HuH-7 (cell line): ENCODE data around the gene PSORS1C1.
"Not testable (repeated sequence)": the region's sequence is repeated elsewhere in the genome, so short reads cannot be mapped to it uniquely, and the experiment has no call there.

Source experiments
- DNase-seq: peaks from one replicate; pipeline ENCODE4 v3.0.0; 2011; ENCODE audit warnings: low spot score

PSORS1C1 gene

DNA sequence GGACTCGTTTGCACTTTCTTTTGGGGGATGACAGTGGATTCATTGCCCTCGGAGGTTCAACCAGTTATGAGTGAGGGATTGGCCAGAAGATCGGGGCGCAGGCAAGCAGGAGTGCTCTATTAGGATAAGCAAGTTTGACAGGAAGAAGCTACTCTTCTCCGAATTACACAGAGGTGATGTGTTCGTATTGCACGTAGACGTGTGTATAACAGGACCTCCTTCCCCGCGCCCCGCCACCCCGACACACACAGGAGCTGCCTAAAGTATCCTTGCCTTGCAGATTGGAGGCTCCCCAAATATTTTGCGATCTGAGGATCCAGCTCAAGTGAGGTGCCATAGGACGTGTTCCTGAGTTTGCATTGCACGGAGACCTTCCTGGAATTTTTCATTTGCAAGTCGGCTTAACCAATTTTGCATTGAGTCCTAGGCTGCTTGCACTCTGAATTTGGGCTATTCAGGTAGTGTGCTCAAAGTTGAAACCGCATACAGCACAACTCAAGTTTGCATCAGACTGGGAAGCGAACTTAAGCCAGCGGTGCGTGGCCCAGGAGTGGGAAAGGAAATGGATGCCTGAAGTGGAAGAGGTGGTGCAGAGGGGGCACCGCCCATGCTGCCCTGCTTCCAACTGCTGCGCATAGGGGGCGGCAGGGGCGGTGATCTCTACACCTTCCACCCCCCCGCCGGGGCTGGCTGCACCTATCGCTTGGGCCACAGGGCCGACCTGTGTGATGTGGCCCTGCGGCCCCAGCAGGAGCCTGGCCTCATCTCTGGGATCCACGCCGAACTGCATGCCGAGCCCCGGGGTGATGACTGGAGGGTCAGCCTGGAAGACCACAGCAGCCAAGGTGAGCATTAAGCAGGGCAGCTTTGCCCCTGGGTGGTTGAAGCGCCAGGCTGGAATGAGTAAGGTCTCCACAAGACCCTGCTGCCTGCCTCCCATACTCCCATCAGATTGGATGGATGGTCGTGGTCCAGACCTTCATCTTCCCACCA lies 44.6 kb downstream of the PSORS1C1 start:
- no peak for DNase-seq

GRCh38 chr6:31161216-31162126 lies 46.9 kb downstream of the PSORS1C1 start:
- DNase-seq, result no peak

GRCh38 chr6:31162463-31163165 lies 48.0 kb downstream of the PSORS1C1 start:
- no peak for DNase-seq

DNA sequence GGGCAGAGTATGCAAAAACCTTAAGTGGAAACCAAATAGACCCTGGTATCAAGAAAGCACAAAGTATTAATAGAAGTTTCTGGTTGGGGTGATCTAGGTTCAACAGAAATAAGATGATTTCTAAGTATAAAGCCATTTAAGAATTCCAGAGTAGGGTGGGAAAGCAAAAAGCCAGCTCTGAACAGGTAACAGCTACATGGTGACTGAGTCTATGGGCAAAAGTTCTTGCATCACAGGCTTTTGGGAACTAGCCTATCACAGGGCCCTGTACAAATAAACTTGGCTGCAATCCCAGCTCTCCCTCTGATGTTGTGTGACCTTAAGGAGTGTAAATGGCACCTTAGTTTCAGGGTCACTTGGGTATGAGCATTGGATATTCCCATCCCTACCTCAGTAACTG lies 49.3 kb downstream of the PSORS1C1 start:
- DNase-seq, result no peak

GRCh38 chr6:31164475-31165063 lies 50.0 kb downstream of the PSORS1C1 start:
- DNase-seq, result not testable (repeated sequence)

GRCh38 chr6:31165064-31165832 lies 50.6 kb downstream of the PSORS1C1 start:
- not testable (repeated sequence) for DNase-seq

GRCh38 chr6:31165986-31166385 lies 51.4 kb downstream of the PSORS1C1 start:
- no peak for DNase-seq

DNA sequence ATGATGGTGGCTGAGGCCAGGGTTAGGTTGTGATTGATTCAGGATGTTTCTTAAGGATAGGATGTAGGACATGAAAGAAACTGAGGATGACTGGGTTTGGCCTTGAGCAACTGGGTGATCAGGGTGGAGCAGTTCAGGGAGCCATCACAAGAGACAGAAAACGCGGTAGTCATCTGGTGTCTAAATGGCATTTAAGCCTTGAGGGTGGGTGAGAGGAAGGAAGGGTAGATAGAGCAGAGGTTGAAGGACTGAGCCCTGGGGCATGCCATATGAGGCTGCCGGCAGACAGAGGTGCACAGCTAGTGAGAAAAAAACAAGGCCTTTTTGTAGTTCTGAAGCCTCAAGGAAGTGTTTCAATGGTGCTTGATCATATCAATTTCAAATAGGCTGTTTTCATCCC lies 54.0 kb downstream of the PSORS1C1 start:
- no peak for DNase-seq

GRCh38 chr6:31169123-31169857 lies 54.7 kb downstream of the PSORS1C1 start:
- no peak for DNase-seq

- DNase-seq, result not testable (repeated sequence)
Observed at GRCh38 chr6:31169858-31170599, 55.4 kb downstream of the PSORS1C1 start.

GRCh38 chr6:31170600-31170881 lies 55.9 kb downstream of the PSORS1C1 start, which contains the start of gene POU5F1:
Gene POU5F1, minus strand, starts transcription at chr6:31170682. Its CDS starts 62 bp downstream, at chr6:31170620.
- DNase-seq, result no peak

DNA sequence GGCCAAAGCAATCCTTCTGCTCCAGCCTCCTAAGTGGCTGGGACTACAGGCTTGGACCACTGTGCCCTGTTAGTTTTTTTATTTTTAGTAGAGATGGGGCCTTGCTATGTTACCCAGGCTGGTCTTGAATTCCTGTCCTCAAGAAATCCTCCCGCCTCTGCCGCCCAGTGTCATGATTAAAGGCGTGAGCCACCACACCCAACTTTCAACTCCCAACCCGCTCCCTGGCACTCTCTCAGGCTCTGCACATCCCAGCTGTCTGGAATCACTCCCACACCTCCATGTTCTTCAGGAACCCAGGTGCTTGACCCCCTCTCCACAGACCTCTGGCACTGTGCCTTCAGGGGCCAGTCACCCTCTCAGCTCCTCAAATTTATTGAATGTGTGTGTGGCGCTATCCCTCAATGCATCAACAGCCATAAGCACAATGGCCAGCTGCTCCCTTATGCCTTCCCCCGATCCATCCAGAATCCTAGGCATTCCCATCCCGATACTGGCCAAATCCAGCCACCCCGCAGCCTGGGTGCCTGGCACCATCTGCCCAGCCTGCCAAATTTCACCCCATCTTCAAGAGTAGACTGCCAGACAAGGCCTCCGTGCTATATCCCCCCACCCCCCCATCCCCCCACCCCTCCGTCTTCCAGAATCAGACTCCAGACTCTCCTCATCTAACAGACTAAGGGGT lies 56.5 kb downstream of the PSORS1C1 start:
- no peak for DNase-seq

DNA sequence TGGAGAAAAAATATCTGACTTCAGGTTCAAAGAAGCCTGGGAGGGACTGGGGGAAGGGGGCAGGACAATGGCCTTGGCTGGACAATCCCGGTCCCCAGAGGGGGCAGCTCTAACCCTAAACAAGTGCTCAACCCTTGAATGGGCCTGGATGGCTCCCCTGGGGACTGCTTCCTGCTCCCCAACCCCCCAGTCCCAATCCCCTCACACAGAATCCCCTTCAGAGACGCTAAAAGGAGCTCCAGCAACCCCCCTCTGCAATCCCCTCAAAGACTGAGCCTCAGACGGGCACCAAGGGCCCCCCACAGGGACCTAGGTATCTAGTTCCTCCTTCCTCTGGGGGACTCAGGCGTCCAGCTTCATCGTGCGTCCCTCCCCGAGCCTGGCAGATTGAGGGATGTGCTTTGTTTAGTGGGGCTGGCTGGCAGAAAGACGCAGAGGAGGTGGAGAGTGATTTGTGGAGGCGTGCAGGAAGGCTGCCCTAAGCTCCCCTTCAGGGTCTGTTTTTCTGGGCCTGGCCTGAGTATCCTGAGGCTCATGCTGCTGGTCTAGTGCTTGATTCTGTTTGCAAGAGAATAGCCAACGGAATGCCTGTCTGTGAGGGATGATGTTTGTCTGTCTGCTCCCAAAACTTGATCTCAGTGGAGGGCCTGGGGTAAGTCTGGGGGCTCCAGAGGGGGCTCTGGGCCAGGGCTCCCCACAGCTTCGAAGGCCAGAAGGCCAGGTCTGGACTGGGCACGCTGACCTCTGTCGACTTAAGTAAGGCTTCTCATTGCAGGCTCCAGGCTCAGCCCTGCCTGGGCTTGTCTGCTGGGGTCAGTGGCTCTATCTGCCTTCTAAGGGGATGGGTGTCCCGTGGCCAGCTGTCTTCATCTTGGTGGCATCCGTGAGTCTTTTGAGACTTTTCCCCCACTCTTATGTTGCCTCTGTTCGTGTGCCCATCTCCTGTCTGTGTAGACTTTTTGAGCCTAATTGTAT lies 57.6 kb downstream of the PSORS1C1 start:
- no peak for DNase-seq

DNA sequence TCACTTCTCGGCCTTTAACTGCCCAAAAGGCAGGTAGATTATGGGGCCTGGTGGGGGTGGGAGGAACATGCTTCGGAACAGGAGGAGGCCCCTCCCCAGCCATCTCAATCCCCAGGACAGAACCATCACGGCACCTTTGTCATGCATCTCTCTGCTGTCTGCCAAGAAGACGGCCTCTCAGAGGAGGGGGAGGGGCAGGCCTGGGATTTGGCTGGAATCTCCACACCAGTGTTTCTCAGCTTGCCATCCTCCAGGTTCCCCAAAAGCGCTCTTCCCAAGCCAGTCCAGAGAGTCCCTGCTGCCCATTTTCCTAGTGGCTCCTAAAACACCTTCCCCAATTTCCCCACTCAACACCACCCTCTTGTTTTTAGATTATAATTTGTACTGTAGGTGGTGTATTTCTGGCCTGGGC lies 58.4 kb downstream of the PSORS1C1 start:
- no peak for DNase-seq

DNA sequence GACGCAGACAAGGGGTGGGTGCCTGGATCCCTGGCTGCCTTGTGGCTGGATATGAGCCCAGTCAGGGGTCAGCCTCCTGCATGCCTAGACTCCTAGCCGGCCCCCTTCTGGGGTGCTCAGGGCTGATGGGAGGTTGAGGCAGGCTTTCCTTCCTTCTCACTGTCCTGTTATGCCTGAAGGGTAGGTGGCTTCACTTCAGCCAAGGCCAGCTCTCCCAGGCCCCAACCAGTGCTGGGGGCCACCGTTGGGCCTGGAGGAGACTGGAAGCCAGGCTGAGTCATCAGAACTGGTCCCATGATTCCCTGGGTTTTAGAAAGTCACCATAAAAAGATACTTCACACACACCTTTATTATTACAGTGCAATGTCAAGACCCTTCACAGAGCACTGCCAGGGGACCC lies 58.8 kb downstream of the PSORS1C1 start:
- no peak for DNase-seq

DNA sequence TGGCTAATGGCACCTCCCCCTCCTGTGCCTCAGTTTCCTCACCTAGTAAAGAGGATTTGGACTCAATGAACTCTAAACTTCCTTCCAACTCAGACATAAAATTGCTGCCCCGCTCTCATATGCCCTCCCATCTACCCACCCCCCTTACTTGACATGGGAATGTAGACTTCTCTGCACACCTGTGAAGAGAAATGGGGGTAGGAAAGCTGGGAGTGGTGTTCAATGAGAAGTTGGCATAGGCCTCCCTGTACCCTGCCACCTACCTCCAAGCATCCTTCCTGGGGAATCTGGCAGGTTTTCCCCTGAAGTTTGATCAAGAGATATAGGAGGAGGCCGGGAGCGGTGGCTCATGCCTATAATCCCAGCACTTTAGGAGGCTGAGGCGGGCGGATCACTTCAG lies 59.8 kb downstream of the PSORS1C1 start:
- no peak for DNase-seq

- no peak for DNase-seq
Observed at GRCh38 chr6:31175971-31176370, 61.4 kb downstream of the PSORS1C1 start.
